GM12891 (cell line): ENCODE measurements around the gene MSTN.

Experiments
- POLR2A ChIP-seq: IDR thresholded peaks from 2 replicates; pipeline ENCODE4 v1.6.1; 2011; ENCODE audit warnings: low read depth, low read length, control low read depth
- POLR2AphosphoS5 ChIP-seq: IDR thresholded peaks from 2 replicates; pipeline ENCODE4 v1.6.1; 2011; ENCODE audit warnings: low read depth, low read length, control low read depth
- TAF1 ChIP-seq: IDR thresholded peaks from 2 replicates; pipeline ENCODE4 v1.6.1; 2011; ENCODE audit warnings: low read depth, low read length, control low read depth

GRCh38 chr2:190094316-190094871 lies 31.9 kb upstream of the MSTN start:
- TF ChIP-seq POLR2A (no peak), POLR2AphosphoS5 (no peak), TAF1 (no peak)
